K562 (cell line): ENCODE results near the gene DNMBP. TPM values are rescaled to one million over a fixed set of nuclear protein-coding genes. Genes with fewer than 3 reads are reported as not detected.

Experiments
- ATAC-seq: fragments of 200-7000 bp; cut with Tn5 transposase; 3 replicates; pipeline ENCODE4 v1.9.1; 2020; ENCODE audit warnings: moderate library complexity
- BruUV-seq: library from RNA; stranded (reverse); fragments of 400-500 nt; replicated peaks from 2 replicates; lab custom pipeline; 2021; lab: Mats Ljungman, UMichigan
- CTCF ChIA-PET: fragments of 300-600 bp; formaldehyde crosslinking; extraction: SDS; loops from one replicate; lab custom pipeline; 2021; ENCODE audit warnings: low intra/inter-chr PET ratio; lab: Yijun Ruan, JAX
- POLR2A ChIA-PET: fragments of 300-600, 350-650 bp; sonication (Branson Sonifier 250); formaldehyde crosslinking; extraction: SDS; loops from one replicate; lab custom pipeline; 2021; ENCODE audit warnings: antibody characterized with exemption, inconsistent platforms; lab: Yijun Ruan, JAX
- DNase-seq, 4 experiments: peaks; one replicate each; pipeline versions ENCODE4 v3.0.0 to v3.0.0-alpha.2; 2011 to 2018; ENCODE audit warnings: low spot score in 3 of 4, mixed read lengths in 3 of 4; ENCODE audit errors: extremely low read depth in 1 of 4
- FAIRE-seq: peaks from 2 replicates; lab custom pipeline; 2011; peaks lifted over from hg19 to GRCh38; lab: Jason Lieb, UNC
- H2AFZ ChIP-seq: 2 replicates; pipeline ENCODE4 v1.6.0; 2011; ENCODE audit warnings: low read depth, low read length, control low read depth, inconsistent platforms
- H3K27ac ChIP-seq: fragments of 200-600 bp; 3 replicates; pipeline ENCODE4 v1.8.0; 2011; ENCODE audit warnings: low read depth, mild to moderate bottlenecking, control low read depth, inconsistent platforms, low read length, moderate library complexity, mixed read lengths; ENCODE audit errors: extremely low read depth
- H3K27me3 ChIP-seq, 2 experiments: fragments of 300-600 bp in 1 of 2; 2 replicates in 1 of 2; 3 replicates in 1 of 2; pipeline versions ENCODE4 v1.6.0 to v1.8.0; 2011; ENCODE audit warnings: inconsistent platforms in 2 of 2, low read length in 2 of 2, mild to moderate bottlenecking in 1 of 2, mixed read lengths in 1 of 2, moderate library complexity in 1 of 2; ENCODE audit not compliant: control insufficient read depth in 2 of 2, insufficient read depth in 2 of 2
- H3K36me3 ChIP-seq: fragments of 300-600 bp; 3 replicates; pipeline ENCODE4 v1.8.0; 2011; ENCODE audit warnings: mild to moderate bottlenecking, low read length, inconsistent platforms; ENCODE audit not compliant: control insufficient read depth, insufficient read depth
- H3K4me1 ChIP-seq, 2 experiments: fragments of 200-600 bp in 1 of 2; replicated peaks in 1 of 2; 2 replicates in 1 of 2; 3 replicates in 1 of 2; pipeline versions ENCODE4 v1.5.1 to v1.8.0; 2011; ENCODE audit warnings: inconsistent platforms in 2 of 2, low read length in 2 of 2, mild to moderate bottlenecking in 1 of 2, mixed read lengths in 1 of 2, moderate library complexity in 1 of 2; ENCODE audit not compliant: control insufficient read depth in 2 of 2, insufficient read depth in 2 of 2
- H3K4me2 ChIP-seq: 2 replicates; pipeline ENCODE4 v1.6.1; 2011; ENCODE audit warnings: low read length, control low read depth, inconsistent platforms, mixed read lengths; ENCODE audit not compliant: insufficient read depth
- H3K4me3 ChIP-seq: fragments of 200-600 bp; sonication (generic), shearing (Covaris generic); 2 replicates; pipeline ENCODE4 v1.5.1; 2016; ENCODE audit warnings: control low read depth, inconsistent platforms
- H3K79me2 ChIP-seq: fragments of 200-600 bp; 3 replicates; pipeline ENCODE4 v1.8.0; 2011; ENCODE audit warnings: low read length, inconsistent platforms; ENCODE audit not compliant: control insufficient read depth, insufficient read depth
- H3K9ac ChIP-seq, 2 experiments: 2 replicates each; pipeline versions ENCODE4 v1.6.0 to v1.6.1; 2011; ENCODE audit warnings: low read depth in 2 of 2, low read length in 2 of 2, control low read depth in 1 of 2, inconsistent platforms in 1 of 2, mild to moderate bottlenecking in 1 of 2, mixed read lengths in 1 of 2; ENCODE audit not compliant: insufficient read depth in 1 of 2
- H3K9me1 ChIP-seq: one replicate; pipeline ENCODE4 v1.6.0; 2011; ENCODE audit warnings: inconsistent platforms, mild to moderate bottlenecking, low read length, moderate library complexity; ENCODE audit not compliant: control insufficient read depth, insufficient read depth
- H3K9me3 ChIP-seq: replicated peaks from 2 replicates; pipeline ENCODE4 v1.5.1; 2011; ENCODE audit warnings: low read depth, low read length, inconsistent platforms; ENCODE audit not compliant: control insufficient read depth, insufficient read depth
- H4K20me1 ChIP-seq: replicated peaks from 2 replicates; pipeline ENCODE4 v1.6.1; 2011; ENCODE audit warnings: low read length, inconsistent platforms, mixed read lengths; ENCODE audit not compliant: control insufficient read depth, insufficient read depth
- DEAF1 ChIP-seq: fragments of 450-650 bp; formaldehyde crosslinking; IDR thresholded peaks from 2 replicates; pipeline ENCODE4 v1.4.0; 2020; ENCODE audit warnings: mild to moderate bottlenecking, moderate library complexity
- MTA1 ChIP-seq: fragments of 450-650 bp; IDR thresholded peaks from 2 replicates; pipeline ENCODE4 v1.6.1; 2017; ENCODE audit warnings: borderline replicate concordance
- RB1 ChIP-seq: fragments of 450-650 bp; IDR thresholded peaks from 2 replicates; pipeline ENCODE4 v1.6.1; 2017; ENCODE audit warnings: low read depth, mild to moderate bottlenecking
- SMARCA5 ChIP-seq: fragments of 450-650 bp; IDR thresholded peaks from 2 replicates; pipeline ENCODE4 v1.6.1; 2016
- STAG1 ChIP-seq: sonication (generic); formaldehyde crosslinking; IDR thresholded peaks from 2 replicates; pipeline ENCODE4 v1.5.0; 2020; ENCODE audit warnings: missing genetic modification reagents, borderline replicate concordance
- ZNF263 ChIP-seq: sonication (generic); formaldehyde crosslinking; IDR thresholded peaks from 2 replicates; pipeline ENCODE4 v1.8.0; 2022; ENCODE audit warnings: mild to moderate bottlenecking, missing genetic modification reagents, borderline replicate concordance
- WGBS: fragments of 100-300 bp; shearing (Covaris generic); methylation state at CpG from one replicate; pipeline ENCODE4 v1.1.6; 2016; ENCODE audit warnings: low coverage, mixed read lengths; ENCODE audit not compliant: insufficient coverage; ENCODE audit errors: missing lambda C conversion rate; 5-methylcytosine and 5-hydroxymethylcytosine counted together
- in situ Hi-C: fragments of 300-500 bp; cut with MboI; formaldehyde crosslinking; loops from 4 replicates; pipeline ENCODE4 v1.15.0; 2018; ENCODE audit warnings: inconsistent platforms, mixed read lengths
- intact Hi-C: fragments of 100-400 bp; cut with micrococcal nuclease; formaldehyde crosslinking; loops from 2 replicates; pipeline ENCODE4 v1.14.2; 2022
- polyA plus RNA-seq, 8 experiments: library from polyadenylated mRNA; depleted of rRNA in 4 of 8; stranded (reverse) in 5 of 8; unstranded in 3 of 8; fragments of >200 nt; fragmentation: Nextera tagmentation in 2 of 8; fragmentation: Illumina TruSeq in 1 of 8; extraction: Ambion mirVana in 2 of 8; extraction: Trizol in 1 of 8; gene quantifications; 2 replicates each; pipeline versions ENCODE4 v1.2.1 to v1.2.3, GENCODE V29; 2011 to 2014; ENCODE audit warnings: inconsistent platforms in 1 of 8, missing spikeins in 1 of 8
- total RNA-seq, 7 experiments: library from RNA; depleted of rRNA in 6 of 7; stranded (reverse); fragments of >200 nt in 6 of 7; fragmentation: Illumina TruSeq in 2 of 7; extraction: Trizol in 2 of 7; gene quantifications; 2 replicates each; pipeline versions ENCODE4 v1.2.1 to v1.2.3, GENCODE V29; 2011 to 2021; ENCODE audit warnings: low replicate concordance in 1 of 7
- TF ChIP-seq, protein P1 (sequence below): fragments of 250-450 bp; sonication (Bioruptor Pico); IDR thresholded peaks from 2 replicates; pipeline ENCODE4 v1.5.0; 2021; ENCODE audit warnings: mild to moderate bottlenecking, borderline replicate concordance
- TF ChIP-seq, protein P2 (sequence below): sonication (generic); formaldehyde crosslinking; IDR thresholded peaks from 2 replicates; pipeline ENCODE4 v1.8.0; 2022; ENCODE audit warnings: mild to moderate bottlenecking, low read depth, missing genetic modification reagents

DNMBP gene
- total and polyA plus RNA-seq, 9 of the 15 experiments (the other 6 are each of a cell fraction or from before 2014, with no cell fraction given), result 0.83 to 3.7 (median 2.2) TPM

DNA sequence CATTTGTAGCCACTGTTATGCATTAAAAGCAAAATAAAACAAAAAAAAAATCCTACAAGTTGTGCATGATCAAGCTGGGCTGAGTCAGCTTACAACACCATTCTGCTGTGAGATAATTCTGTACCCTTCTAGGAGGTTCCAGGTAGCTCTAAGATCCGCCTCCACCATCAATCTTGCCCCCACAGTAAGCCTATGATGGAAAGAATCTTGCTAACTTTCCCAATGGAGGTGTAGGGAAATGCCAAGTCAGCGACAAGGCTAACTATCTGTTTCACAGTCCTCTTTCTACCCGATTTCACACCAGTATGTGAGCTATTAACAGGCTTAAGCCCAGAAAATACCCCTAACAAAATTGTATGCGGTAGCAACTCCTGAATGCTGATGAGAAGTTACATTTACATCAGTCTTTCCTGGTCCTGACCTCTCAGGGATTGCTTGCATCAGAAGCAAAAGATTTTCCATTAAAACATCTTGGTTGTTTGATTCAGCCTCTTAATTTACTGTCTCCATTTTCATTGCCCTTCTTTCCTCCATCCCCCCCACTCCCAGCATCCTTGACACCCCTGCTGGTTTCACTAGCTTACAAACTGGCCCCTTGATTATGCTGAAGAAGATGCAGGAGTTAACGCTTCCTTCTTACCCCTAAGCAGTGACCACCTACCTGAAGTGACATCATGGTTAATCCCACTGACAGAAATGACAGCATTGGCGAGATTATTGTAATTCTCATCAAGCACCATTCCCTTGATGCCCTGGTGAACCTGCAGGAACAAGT, 44.1 kb upstream of the DNMBP start:
- H3K27ac ChIP-seq, result no peak overlapping the region
- no peaks in the 10 kb centered on the region for H3K36me3 ChIP-seq
- no peak for DNase-seq
- H2AFZ ChIP-seq, result no peak overlapping the region
- H3K4me1 ChIP-seq, result no peaks in the 10 kb centered on the region
- H3K9me3 ChIP-seq, result 0 out of 2 replicates have a peak, but pooled peaks cover 3% of the 10 kb centered on the region
- H3K9ac ChIP-seq, result no peak overlapping the region
- no peak for FAIRE-seq
- H3K4me3 ChIP-seq, result no peak overlapping the region
- no peak for ATAC-seq
- H3K79me2 ChIP-seq, result no peaks in the 10 kb centered on the region
- no peaks in the 10 kb centered on the region; a peak in 2 of 5 replicates for H3K27me3 ChIP-seq
- no peak for TF ChIP-seq RB1
- no peak for TF ChIP-seq SMARCA5
- POLR2A ChIA-PET, result interaction anchor here (0.8 to 1.4 kb wide), 3 partner anchors 16 to 208 kb away, joined by 3 read pairs; no protein-coding TSS in a partner anchor
- H3K4me2 ChIP-seq, result no peak overlapping the region
- no TSS peak for BruUV-seq
- H3K9me1 ChIP-seq, result no peaks in the 10 kb centered on the region
- intact Hi-C loops, result no loop called here
- no peaks in the 10 kb centered on the region for H4K20me1 ChIP-seq
- in situ Hi-C loops, result no loop called here
- WGBS, result 0% methylated on average over 6 of the region's 6 CpGs
- CTCF ChIA-PET, result no interaction called here

GRCh38 chr10:100046021-100046486, 36.3 kb upstream of the DNMBP start:
- CTCF ChIA-PET, result interaction anchor here (0.6 to 4.7 kb wide), 5 partner anchors 71 to 201 kb away, joined by 3 to 23 read pairs (median 7); no protein-coding TSS in a partner anchor
- Histone ChIP-seq H3K9me3 (no peaks in the 10 kb centered on the region), H2AFZ (no peak overlapping the region), H3K4me1 (no peaks in the 10 kb centered on the region), H3K27me3 (peaks cover 0 to 6% of the 10 kb centered on the region in 2 experiments; a peak in 2 of 5 replicates), H3K79me2 (no peaks in the 10 kb centered on the region), H3K9ac (no peak overlapping the region), H3K27ac (no peak overlapping the region), H3K36me3 (no peaks in the 10 kb centered on the region), H3K4me2 (no peak overlapping the region), H4K20me1 (no peaks in the 10 kb centered on the region), H3K4me3 (no peak overlapping the region), H3K9me1 (no peaks in the 10 kb centered on the region)
- intact Hi-C loops, result loop anchor here (1.0 to 2.0 kb wide), 2 partner anchors 73 to 200 kb away; no protein-coding TSS in a partner anchor
- DNase-seq (peak; percentile 55 to 77 (median 68)), FAIRE-seq (peak; percentile 92), ATAC-seq (peak; percentile 96)
- no TSS peak for BruUV-seq
- in situ Hi-C loops, result loop anchor here (5.0 kb wide), 1 partner anchor 199 kb away; no protein-coding TSS in a partner anchor
- POLR2A ChIA-PET, result no interaction called here
- WGBS, result 5% methylated on average over 5 of the region's 7 CpGs
- TF ChIP-seq, protein P1, sequence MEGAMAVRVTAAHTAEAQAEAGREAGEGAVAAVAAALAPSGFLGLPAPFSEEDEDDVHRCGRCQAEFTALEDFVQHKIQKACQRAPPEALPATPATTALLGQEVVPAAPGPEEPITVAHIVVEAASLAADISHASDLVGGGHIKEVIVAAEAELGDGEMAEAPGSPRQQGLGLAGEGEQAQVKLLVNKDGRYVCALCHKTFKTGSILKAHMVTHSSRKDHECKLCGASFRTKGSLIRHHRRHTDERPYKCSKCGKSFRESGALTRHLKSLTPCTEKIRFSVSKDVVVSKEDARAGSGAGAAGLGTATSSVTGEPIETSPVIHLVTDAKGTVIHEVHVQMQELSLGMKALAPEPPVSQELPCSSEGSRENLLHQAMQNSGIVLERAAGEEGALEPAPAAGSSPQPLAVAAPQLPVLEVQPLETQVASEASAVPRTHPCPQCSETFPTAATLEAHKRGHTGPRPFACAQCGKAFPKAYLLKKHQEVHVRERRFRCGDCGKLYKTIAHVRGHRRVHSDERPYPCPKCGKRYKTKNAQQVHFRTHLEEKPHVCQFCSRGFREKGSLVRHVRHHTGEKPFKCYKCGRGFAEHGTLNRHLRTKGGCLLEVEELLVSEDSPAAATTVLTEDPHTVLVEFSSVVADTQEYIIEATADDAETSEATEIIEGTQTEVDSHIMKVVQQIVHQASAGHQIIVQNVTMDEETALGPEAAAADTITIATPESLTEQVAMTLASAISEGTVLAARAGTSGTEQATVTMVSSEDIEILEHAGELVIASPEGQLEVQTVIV (CRISPR knock-in tag), result peak; percentile 52; the same call in 1 of the 2 replicates
- TF ChIP-seq DEAF1 (peak; percentile 51; the same call in 1 of the 2 replicates), ZNF263 (CRISPR knock-in tag) (peak; percentile 72), MTA1 (no peak), STAG1 (CRISPR knock-in tag) (peak; percentile 55; the same call in 1 of the 2 replicates)
- TF ChIP-seq, protein P2, sequence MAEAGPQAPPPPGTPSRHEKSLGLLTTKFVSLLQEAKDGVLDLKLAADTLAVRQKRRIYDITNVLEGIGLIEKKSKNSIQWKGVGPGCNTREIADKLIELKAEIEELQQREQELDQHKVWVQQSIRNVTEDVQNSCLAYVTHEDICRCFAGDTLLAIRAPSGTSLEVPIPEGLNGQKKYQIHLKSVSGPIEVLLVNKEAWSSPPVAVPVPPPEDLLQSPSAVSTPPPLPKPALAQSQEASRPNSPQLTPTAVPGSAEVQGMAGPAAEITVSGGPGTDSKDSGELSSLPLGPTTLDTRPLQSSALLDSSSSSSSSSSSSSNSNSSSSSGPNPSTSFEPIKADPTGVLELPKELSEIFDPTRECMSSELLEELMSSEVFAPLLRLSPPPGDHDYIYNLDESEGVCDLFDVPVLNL (CRISPR knock-in tag), result no peak
